ENCODE data around the gene CYB5B.

CYB5B gene

DNA sequence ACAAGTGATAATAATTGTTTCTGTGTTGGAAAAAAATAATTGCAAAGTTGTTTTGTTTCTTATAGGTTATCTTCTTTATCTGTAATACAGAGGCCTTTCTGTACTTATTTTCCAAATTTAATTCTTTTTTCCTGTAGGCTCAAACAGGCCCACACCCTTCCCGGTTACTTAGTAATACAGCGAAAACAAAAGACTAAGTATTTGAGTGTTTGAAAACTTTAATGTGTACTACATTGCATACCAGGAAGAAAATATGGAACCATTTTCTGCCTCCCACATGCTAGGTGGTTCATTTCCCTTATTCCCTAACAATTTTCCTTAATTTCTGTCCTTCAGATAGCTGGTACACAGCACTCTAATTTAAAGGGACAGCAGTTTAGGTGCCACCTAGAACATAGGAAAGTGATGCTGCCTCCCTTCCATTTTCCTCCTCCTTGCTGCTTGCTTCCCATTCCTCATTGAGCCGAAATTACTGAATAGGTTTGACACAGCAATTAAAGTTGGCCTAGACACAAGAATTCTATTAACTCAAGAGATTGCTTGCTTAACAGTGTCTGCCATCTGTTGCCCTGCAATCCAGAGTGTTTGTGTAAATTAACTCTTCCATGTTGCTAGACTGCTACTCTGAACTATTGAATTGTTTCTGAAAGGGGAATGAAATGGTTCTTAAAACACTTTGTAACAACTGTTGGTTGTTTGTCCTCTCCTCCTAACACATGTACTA is 24.2 kb downstream of the CYB5B start:
- DNase-seq: no peak

DNA sequence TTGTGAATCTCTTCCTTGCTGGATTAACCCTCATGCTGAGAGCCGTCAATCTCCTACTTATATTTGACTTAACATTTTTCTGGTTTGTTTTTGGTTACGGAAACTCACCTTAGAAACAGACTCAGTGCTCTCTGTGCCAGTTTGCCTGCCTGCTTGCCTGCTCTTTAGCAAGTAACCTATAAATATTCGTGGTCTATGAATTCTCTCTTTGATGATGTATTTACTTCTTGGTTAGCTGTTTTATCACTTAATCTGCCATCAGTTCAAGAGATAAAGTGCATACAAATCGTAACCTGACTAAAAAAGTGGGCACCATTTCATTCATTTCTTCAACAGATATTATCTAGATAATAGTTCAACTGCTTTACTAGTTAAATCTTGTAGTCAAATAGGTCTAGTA is 26.7 kb downstream of the CYB5B start:
- no peak for DNase-seq

DNA sequence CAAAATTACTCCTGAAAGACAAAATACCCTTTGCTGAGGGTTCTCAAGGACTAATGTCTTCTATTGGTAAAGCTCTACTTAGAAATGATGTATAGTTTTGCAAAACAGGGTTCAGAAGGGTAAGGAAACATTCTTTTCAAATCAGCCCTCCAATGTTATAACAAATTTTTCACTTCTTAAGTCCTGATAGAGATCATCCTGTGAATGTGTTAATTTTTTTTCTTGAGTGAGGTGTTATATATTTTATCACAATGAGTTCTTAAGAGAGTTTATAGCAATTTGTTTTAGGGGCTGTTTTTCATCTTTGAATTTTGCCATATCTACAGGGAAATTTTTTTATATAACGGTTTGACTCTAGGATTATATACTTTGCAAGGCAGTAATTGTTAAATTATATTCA is 29.5 kb downstream of the CYB5B start:
- DNase-seq: no peak

DNA sequence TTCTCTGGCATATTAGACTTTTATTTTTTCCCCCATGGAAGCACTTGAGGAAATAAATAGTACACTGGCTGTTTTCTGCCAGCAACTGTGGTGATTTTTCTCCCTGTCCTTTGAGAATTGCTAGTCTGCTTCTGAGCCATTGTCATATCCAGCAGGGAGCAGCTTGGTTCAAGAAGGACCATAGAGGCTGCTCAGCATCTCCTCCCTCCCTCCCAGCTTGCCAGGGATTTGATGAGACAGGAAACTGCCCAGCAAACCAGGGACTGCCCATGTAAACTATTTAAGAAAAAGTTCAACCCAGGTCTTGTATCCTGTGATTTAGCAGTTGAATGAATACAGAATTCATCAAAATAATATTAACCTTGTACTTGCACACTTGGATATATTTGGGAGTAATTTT is 39.5 kb downstream of the CYB5B start:
- no peak for DNase-seq

DNA sequence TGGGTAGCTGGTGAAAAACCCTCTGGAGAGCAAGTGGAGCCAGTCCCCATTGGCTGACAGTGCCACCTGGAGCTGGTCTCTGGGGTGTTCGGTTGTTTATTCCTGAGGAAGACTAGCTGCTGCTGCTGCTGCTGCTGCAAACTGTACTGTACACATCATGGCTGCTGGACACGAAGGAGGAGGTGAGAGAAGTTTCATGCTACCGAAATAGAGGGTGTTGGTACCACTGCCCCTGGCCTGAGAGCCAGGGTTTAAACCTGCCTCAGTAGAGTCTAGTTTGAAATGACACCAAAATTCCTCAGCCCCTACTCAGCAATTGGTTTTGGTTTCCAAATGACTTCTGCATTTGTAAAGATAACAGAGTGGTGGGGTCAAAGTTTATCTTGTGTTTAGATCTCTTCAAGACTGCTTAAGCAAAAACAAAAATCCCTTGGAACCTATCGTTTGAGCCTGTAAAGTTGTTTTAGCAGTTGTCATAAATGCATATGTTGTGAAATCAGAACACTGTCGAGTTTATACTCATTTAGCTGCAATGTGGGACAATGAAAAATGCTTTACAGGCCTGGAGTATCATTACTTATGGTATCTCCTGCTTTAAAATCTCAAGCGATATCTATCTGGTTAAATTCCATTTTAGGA is 40.8 kb downstream of the CYB5B start:
- DNase-seq: peak; percentile 7

DNA sequence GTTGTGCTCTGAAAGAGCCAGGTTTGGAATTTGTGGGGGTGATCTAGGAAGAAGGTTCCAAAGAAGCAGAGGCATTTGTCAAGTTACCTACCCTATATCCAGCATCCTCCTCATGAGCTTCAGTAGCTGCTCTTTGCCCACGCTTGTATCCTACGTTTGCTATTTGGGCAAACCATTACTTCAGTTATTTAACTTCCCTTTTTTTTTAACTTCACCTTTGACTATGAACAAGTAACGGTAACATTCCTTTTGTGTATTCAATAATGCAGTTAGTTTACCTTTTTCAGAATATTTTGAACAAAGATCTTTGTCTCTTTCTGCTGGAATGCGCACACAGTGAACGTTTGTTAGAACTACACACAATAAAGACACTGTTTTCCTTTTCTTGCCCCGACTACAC is 41.5 kb downstream of the CYB5B start:
- DNase-seq: no peak

DNA sequence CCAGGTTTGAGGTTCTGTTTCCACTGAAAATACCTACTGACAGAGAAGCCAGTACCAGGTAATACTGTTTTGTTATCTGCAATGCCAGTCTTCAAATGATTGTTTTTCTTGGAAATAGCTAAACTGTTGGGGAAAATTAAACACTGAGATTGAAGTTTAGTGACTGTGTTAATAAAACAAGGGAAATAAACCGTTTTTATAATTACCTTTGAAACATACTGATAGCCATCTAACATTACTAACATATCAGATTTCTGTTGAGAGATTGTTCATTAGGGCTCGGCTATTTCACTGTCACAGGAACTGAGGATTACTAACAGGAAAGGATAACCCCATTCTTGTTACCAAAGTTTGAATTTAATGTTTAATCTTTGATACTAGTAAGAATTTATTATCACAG is 42.1 kb downstream of the CYB5B start:
- DNase-seq: no peak

DNA sequence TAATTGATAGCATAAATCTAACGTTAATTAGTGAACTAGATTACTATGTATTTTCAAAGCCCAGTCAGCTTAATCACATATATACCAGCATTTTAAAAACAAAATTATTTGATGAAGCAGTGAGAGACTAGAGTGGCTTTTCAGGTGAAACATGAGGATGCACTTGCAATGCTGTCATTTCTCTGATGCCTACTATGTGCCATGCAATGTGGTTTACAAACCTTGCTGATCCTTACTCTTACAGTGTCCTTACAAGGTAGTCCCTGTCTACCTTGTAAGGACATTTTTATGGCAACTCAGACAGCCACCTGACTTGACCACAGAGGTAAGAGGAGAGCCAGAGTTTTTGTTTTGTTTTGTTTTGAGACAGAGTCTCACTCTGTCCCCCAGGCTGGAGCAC is 42.7 kb downstream of the CYB5B start:
- no peak for DNase-seq

DNA sequence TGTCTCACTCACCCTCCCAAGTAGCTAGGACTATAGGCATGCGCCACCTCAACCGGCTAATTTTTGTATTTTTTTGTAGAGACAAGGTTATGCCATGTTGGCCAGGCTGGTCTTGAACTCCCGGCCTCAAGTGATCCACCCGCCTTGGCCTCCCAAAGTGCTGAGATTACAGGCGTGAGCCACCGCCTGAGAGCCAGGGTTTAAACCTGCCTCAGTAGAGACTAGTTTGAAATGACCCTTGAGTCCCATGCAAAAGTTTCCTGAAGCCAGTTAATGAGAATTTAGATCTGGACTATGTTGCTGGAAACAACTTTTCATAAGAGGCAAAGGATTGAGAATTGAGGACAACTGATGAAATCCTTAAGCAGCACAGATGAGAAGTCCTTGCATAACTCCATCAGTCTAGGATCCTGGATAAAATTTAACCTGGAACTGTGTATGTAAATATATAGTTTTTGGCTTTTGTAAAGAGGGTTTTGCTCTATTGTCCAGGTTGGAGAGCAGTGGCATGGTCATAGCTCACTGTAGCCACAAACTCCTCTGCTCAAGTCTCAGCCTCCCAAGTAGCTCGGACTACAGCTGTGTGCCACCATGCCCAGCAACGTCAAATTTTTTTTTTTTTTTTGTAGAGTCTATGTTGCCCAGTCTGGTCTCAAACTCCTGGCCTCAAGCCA is 43.2 kb downstream of the CYB5B start:
- DNase-seq: no peak

DNA sequence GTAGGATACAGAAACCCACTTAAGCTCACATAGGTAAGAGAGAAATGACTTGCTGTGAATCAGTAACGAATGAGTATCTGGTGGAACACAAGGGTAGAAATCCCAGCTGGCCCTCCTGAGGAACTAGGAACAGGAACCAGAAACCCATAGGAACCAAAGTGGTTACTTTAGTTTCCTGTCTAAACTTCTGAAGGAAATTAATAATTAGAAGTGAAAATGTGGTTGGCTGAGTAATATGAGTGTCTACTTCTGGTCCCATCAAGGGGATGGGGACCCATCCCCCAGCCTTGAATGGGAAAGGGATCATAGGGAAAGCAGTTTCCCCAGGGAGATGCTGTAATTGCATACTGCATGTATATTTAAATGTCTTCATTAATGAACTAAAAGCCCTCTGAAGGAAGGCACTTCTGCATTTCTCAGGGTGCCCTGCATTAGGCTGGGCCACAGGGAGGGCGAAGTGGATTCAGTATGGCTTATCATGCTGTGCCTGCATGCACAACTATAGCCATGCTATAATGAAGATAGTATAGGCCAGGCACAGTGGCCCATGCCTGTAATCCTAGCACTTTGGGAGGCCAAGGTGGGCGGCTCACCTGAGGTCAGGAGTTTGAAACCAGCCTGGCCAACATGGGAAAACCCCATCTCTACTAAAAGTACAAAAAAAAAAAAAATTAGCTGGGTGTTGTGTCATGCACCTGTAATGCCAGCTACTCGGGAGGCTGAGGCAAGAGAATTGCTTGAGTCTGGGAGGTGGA is 45.6 kb downstream of the CYB5B start:
- no peak for DNase-seq

DNA sequence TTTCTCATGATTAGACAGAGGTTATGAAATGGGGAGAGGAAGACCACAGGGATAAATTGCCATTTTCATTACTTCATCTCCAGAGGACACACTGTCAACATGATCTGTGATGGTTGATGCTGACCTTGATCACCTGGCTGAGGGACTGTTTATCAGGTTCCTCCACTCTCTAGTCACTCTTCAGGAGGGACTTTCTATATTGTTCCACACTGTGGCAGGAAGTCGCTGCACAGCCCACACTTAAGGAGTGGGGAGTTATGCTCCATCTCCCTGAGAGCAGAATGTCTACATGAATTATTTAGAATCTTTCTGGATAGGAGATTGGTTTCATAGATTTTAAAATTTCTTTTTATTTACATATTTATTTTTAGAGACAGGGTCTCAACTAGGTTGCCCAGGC is 46.7 kb downstream of the CYB5B start:
- no peak for DNase-seq

DNA sequence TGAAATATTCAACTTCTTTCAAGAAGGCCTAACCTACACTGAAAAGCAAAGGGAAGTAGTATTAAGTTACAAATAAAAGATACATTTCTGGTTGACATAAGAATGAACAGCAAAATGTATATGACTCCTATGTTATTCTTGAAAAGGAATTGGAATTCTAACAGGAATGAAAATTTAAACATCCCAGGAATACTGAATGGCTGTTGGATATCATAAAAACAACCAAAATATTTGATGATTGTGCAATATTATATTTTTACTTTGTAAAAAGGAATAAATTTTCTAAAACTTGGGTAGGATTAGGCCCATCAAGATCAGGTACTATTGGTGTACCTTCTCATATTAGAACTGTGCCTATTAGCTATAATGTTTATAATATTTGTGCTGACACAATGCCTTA is 50.0 kb downstream of the CYB5B start:
- no peak for DNase-seq

DNA sequence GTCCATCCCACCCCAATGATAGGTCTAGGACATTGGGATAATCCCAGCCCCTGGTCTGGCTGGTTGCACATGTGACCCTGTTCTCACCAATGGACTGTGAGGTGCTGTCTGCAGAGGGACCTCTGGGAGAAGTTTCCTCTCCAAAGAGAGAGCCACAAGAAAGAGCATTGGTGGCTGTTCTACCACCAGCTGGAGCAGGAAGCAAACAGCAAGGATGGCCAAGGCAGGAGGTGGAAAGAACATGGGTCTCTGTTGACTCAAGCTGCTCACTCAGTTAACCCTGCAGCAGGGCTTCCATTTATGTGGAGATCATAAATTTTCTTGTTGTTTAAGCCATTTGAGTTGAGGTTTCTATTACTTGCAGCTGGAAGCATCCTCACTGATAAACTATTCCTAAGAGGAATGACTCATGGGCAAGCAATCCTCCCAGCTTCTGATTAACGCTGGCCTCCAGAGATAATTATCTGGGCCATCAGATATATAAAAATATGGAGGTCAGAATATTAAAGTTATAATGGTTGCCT is 52.6 kb downstream of the CYB5B start:
- DNase-seq: no peak

DNA sequence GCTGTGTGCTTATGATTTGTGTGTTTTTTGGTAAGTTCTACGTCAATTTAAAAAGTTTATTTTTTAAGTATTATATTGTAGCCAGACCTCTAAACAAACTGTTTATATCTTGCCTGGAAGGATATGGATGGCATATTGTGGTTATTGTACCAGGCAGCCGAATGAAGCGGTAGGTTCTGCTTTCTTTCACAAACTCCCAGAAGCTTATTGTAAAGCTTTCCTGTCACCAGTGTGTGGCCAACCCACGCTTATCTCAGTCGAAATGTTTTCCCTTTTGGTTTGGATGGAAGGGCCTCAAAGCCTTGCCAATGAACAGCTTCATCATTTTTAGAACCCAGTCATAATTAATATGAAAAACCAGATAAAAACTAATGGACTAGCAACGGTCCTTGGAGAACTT is 53.1 kb downstream of the CYB5B start:
- no peak for DNase-seq

DNA sequence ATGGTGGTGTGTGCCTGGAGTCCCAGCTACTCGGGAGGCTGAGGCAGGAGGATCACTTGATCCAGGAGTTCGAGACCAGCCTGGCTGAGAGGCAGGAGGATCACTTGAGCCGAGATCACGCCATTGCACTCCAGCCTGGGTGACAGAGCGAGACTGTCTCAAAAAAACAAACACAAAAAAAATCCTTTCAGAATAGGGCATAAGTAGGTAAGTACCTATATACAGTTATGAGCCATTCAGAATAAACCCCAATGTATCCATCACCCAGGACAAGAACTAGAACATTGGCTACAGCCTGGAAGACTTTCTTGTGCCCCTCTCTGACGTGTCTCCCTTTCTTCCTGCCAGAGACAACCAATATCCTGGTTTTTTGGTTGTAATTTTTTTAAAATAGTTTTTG is 54.3 kb downstream of the CYB5B start:
- no peak for DNase-seq

DNA sequence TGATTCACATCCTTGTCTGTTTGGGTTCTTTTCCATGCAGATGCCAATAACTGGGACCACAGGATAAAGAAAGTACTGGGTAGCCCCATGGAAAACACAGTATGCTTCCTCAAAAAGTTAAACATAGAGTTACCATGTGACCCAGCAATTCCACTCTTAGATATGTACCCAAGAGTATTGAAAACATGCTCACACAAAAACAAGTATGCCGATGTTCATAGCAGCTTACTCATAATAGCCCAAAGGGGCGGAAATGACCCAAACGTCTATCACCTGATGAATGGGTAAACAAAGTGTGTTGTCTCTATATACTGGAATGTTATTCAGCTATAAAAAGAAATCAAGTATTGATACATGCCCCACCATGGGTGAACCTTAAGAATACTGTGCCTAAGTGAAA is 55.4 kb downstream of the CYB5B start:
- DNase-seq: no peak

DNA sequence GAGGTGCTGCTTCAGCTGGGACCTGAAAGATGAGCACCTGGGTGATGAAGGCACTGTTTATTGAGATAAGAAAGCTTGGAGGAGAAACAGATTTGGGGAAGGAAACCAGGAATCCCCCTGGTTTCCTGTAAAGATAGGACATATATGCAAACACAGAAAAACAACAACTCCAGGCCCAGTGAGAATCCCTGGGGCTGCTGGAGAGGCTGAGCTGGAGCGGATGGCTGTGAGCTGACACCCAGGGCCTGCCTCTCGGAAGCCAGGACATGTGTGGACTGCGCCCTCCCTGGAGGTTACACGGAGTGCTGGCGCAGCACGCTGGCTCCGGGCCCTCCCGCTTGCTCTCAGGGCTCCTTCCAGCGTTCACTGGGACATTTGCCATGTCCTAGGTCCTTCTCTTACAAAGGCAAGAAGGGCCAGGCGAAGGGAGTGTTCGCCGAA is 57.5 kb downstream of the CYB5B start:
- no peak for DNase-seq

DNA sequence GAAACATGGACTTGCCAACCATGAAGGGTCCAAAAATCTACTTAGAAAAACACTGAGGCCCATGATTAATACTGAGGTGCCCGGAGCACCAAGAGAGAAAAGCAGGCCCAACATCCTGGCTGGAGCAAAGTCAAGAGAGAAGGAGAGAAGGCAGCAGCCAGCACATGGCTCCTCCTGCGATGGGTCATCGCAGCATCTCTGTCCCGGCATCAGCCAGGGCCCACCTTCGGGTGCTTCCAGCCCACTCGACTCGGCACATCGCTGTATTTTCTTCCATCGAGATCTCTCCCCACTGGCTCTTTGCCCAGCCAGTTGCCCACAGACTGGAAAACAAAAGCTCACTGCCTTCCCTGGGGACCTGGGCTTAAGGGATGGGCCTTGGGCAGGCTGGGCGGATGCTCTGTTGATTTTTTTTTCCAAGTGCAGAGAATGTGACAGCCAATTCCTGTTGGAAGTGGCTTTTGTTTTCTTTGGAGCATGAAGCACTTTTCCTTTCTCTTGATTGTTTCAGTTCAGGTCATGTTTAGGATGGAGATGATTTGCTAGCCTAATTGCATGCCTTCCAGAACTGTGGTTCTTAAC is 58.1 kb downstream of the CYB5B start:
- no peak for DNase-seq

DNA sequence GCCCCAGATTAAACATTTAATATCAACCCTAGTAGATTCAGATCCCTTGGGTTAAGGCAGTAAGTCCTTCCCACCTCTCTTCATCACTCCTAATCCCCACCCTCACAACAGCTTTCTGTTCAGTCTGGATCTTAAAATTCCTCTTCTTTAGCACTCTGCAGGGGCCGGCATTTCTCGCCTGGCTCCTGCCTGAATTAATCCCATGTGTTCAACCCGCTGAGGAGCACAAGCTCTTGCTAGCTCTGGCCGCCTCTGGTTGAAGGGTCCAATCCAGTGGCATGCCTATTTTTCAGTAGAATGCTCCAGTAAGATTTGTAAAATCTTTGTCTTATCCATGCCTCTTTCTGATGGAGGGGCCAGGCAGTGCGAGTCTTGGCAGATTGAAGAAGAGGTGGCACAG is 59.2 kb downstream of the CYB5B start:
- DNase-seq: no peak

DNA sequence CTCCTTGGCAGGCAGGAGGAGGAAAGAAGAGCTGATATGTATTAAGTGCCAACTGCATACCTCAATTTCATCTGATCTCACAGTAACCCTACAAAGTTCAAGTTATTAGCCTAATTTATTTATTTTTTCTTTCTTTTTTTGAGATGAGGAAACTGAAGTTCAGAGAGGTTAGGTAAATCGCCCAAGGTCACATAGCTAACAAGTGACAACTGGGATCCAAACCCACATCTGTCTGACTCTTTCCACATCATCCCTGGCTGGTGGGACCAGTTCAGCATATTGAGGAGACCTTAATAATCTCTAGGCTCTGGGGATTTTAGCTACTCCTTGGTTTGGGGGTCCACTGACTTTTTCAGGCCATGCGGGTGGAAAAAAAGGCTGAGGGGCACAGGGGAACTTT is 60.9 kb downstream of the CYB5B start:
- DNase-seq: no peak

DNA sequence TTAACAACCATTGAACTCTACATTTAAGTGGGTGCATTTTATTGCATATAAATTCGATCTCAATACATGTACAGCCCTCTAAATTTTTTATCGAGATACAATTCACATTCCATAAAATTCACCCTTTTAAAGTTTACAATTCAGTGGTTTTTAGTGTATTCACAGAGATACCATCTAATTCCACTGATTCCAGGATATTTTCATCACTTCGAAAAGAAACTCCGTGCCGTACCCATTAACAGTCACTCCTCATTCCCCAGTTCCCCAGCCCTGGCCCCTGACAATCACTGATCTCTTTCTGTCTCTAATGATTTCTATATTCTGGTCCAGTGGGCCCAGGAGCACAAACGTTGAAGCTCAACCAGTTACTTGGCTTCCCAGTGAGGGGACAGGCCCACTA is 61.4 kb downstream of the CYB5B start:
- DNase-seq: no peak

DNA sequence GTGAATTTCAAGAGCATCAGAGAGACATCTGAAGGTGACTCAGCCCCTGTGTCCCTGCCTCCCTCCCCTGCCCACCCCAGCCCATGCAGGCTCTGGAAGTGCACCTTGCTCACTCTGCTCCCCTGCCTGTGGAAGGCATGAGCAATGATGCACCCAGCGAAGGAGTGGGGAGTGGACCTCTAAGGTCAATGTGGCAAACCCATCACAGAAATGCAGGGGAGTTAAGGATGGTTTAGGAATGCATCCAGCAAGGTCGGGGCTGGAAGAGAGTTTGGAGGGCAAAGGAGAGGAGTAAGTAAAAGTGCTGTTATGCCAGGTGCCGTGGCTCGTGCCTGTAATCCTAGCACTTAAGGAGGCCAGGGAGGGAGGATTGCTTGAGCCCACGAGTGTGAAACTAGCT is 61.9 kb downstream of the CYB5B start:
- DNase-seq: no peak

DNA sequence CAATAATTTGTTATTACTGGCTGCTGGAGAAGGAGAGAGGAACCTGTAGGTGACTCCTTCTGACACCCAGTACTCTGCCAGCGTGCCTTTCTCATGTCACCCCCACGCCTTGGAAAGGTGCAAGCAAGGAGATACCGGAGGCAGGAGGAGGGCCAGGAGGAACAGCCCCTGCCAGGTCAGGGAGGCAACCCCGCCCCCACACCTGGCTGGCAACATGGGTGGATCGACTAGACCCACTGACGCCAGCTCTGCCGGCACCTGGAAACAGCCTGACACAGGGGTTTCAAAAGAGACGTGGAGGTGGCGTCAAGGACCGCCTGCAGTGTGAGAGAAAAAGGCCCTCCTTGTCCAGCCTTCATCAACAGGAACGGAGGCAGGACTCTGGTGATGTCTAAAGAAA is 62.3 kb downstream of the CYB5B start:
- DNase-seq: no peak

All from activated gamma-delta T cell treated with Interleukin-2 at 50 U/mL for 16 hours (primary cell).